ENCODE measurements around the gene ZNF423. TPM values are rescaled to one million over a fixed set of nuclear protein-coding genes. Genes with fewer than 3 reads are reported as not detected.

Gene ZNF423
- total RNA-seq, 6 experiments from 2014 or later: 0.43 to 1.2 (median 0.89) TPM

- ATAC-seq: no peak
- Histone ChIP-seq H3K4me3 (no peak overlapping the region), H3K36me3 (no peaks in the 10 kb centered on the region), H3K9me3 (no peaks in the 10 kb centered on the region), H3K4me1 (no peaks in the 10 kb centered on the region), H3K27me3 (no peaks in the 10 kb centered on the region), H3K27ac (no peak overlapping the region)
- no peak for DNase-seq
- TF ChIP-seq CTCF (IDR thresholded peaks at IDR 0.05) (no peak), POLR2A (IDR thresholded peaks at IDR 0.05) (no peak)
- WGBS (ENCODE audit: insufficient coverage, low coverage, low lambda C conversion rate, missing lambda C conversion rate): 24% methylated on average over 4 of the region's 9 CpGs
- intact Hi-C loops (cut with DNase I): no loop called here
These were observed 116.5 kb downstream of the ZNF423 start for GRCh38 chr16:49739381-49739780.

GRCh38 chr16:49738832-49739231 lies 117.1 kb downstream of the ZNF423 start:
- DNase-seq: no peak
- no peak overlapping the region for H3K27ac ChIP-seq
- ATAC-seq: no peak
- 74% methylated on average over 3 of the region's 3 CpGs for WGBS (ENCODE audit: insufficient coverage, low coverage, low lambda C conversion rate, missing lambda C conversion rate)
- no peak overlapping the region for H3K4me3 ChIP-seq
- H3K4me1 ChIP-seq: no peaks in the 10 kb centered on the region
- H3K9me3 ChIP-seq: no peaks in the 10 kb centered on the region
- H3K36me3 ChIP-seq: no peaks in the 10 kb centered on the region
- intact Hi-C loops (cut with DNase I): no loop called here
- no peaks in the 10 kb centered on the region for H3K27me3 ChIP-seq
- TF ChIP-seq CTCF (IDR thresholded peaks at IDR 0.05) (no peak), POLR2A (IDR thresholded peaks at IDR 0.05) (no peak)

GRCh38 chr16:49738001-49738400 lies 117.9 kb downstream of the ZNF423 start:
- no peak overlapping the region for H3K27ac ChIP-seq
- H3K4me1 ChIP-seq: no peaks in the 10 kb centered on the region
- no peak for ATAC-seq
- no peaks in the 10 kb centered on the region for H3K36me3 ChIP-seq
- no peaks in the 10 kb centered on the region for H3K9me3 ChIP-seq
- H3K4me3 ChIP-seq: no peak overlapping the region
- no peaks in the 10 kb centered on the region for H3K27me3 ChIP-seq
- no peak for TF ChIP-seq CTCF (IDR thresholded peaks at IDR 0.05)
- intact Hi-C loops (cut with DNase I): no loop called here
- DNase-seq: no peak
- 84% methylated on average over 9 of the region's 10 CpGs for WGBS (ENCODE audit: insufficient coverage, low coverage, low lambda C conversion rate, missing lambda C conversion rate)

- H3K27me3 ChIP-seq: no peaks in the 10 kb centered on the region
- WGBS (ENCODE audit: insufficient coverage, low coverage, low lambda C conversion rate, missing lambda C conversion rate): 62% methylated on average over 3 of the region's 9 CpGs
- DNase-seq: no peak
- H3K9me3 ChIP-seq: no peaks in the 10 kb centered on the region
- intact Hi-C loops (cut with DNase I): no loop called here
- H3K36me3 ChIP-seq: no peaks in the 10 kb centered on the region
- no peak overlapping the region for H3K4me3 ChIP-seq
- TF ChIP-seq POLR2A (IDR thresholded peaks at IDR 0.05) (no peak), CTCF (IDR thresholded peaks at IDR 0.05) (no peak)
- no peaks in the 10 kb centered on the region for H3K4me1 ChIP-seq
- no peak overlapping the region for H3K27ac ChIP-seq
- ATAC-seq: no peak
These were observed 118.4 kb downstream of the ZNF423 start for GRCh38 chr16:49737541-49737940.

GRCh38 chr16:49734331-49734730 lies 121.6 kb downstream of the ZNF423 start:
- Histone ChIP-seq H3K36me3 (no peaks in the 10 kb centered on the region), H3K27me3 (no peaks in the 10 kb centered on the region), H3K4me3 (no peak overlapping the region), H3K9me3 (no peaks in the 10 kb centered on the region), H3K27ac (no peak overlapping the region), H3K4me1 (no peaks in the 10 kb centered on the region)
- intact Hi-C loops (cut with DNase I): no loop called here
- DNase-seq (no peak), ATAC-seq (no peak)
- TF ChIP-seq CTCF (IDR thresholded peaks at IDR 0.05) (no peak), POLR2A (IDR thresholded peaks at IDR 0.05) (no peak)
- 89% methylated on average over 3 of the region's 10 CpGs for WGBS (ENCODE audit: insufficient coverage, low coverage, low lambda C conversion rate, missing lambda C conversion rate)

All from right lobe of liver (tissue), 6 donors.